Measurements from ENCODE around the gene MGAT3. TPM values are rescaled to one million over a fixed set of nuclear protein-coding genes. Genes with fewer than 3 reads are reported as not detected.

The MGAT3 gene
- total and polyA plus RNA-seq, 2 experiments from 2014 or later, result 7.0 to 20.0 TPM

DNA sequence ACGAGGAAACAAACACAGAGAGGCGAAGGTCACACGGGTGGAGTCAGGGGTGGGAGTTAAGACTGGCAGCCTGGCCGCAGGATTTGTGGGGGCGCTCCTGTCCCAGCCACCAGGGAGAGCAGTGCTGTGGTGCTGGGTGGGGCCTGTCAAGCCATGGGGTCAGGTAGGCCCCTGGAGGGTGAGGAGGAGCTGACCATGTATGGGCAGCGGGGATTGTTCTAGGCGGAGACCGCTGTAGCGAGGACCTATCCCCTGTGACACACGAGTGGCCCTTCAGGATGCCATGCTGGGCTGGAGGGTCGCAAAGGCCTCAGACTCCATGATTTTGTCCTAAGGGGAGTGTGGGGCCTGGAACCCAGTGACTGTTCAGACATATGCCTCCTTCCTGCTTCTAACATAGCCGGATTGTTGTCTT lies 77.3 kb downstream of the MGAT3 start:
- Histone ChIP-seq H3K27me3 (no peaks in the 10 kb centered on the region), H3K27ac (no peak overlapping the region), H3K9me3 (ENCODE audit: low read depth) (no peaks in the 10 kb centered on the region), H3K79me2 (peaks cover 31% of the 10 kb centered on the region), H3K4me1 (ENCODE audit: insufficient read depth) (peaks cover 22% of the 10 kb centered on the region), H3K36me3 (replicated peaks; ENCODE audit: insufficient read depth, low read depth) (no peaks in the 10 kb centered on the region), H4K20me1 (ENCODE audit: insufficient read depth, poor library complexity, severe bottlenecking) (no peaks in the 10 kb centered on the region), H3K9me2 (replicated peaks; ENCODE audit: insufficient read depth) (no peaks in the 10 kb centered on the region), H2AFZ (peak overlapping the region; percentile 74), H3K4me2 (no peak overlapping the region), H3K4me3 (no peak overlapping the region)
- TF ChIP-seq, protein P1, sequence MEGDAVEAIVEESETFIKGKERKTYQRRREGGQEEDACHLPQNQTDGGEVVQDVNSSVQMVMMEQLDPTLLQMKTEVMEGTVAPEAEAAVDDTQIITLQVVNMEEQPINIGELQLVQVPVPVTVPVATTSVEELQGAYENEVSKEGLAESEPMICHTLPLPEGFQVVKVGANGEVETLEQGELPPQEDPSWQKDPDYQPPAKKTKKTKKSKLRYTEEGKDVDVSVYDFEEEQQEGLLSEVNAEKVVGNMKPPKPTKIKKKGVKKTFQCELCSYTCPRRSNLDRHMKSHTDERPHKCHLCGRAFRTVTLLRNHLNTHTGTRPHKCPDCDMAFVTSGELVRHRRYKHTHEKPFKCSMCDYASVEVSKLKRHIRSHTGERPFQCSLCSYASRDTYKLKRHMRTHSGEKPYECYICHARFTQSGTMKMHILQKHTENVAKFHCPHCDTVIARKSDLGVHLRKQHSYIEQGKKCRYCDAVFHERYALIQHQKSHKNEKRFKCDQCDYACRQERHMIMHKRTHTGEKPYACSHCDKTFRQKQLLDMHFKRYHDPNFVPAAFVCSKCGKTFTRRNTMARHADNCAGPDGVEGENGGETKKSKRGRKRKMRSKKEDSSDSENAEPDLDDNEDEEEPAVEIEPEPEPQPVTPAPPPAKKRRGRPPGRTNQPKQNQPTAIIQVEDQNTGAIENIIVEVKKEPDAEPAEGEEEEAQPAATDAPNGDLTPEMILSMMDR (IDR thresholded peaks at IDR 0.05; ENCODE audit: poor library complexity), result no peak
- TF ChIP-seq EZH2phosphoT487 (IDR thresholded peaks at IDR 0.05; ENCODE audit: low read depth, severe bottlenecking, unreplicated experiment) (no peak), EZH2 (IDR thresholded peaks at IDR 0.05; ENCODE audit: borderline replicate concordance) (no peak)
- DNase-seq (ENCODE audit: low spot score), result no peak
- whole genome bisulfite sequencing (ENCODE audit: low lambda C conversion rate, missing lambda C conversion rate), result 88% methylated on average over 12 of the region's 12 CpGs

DNA sequence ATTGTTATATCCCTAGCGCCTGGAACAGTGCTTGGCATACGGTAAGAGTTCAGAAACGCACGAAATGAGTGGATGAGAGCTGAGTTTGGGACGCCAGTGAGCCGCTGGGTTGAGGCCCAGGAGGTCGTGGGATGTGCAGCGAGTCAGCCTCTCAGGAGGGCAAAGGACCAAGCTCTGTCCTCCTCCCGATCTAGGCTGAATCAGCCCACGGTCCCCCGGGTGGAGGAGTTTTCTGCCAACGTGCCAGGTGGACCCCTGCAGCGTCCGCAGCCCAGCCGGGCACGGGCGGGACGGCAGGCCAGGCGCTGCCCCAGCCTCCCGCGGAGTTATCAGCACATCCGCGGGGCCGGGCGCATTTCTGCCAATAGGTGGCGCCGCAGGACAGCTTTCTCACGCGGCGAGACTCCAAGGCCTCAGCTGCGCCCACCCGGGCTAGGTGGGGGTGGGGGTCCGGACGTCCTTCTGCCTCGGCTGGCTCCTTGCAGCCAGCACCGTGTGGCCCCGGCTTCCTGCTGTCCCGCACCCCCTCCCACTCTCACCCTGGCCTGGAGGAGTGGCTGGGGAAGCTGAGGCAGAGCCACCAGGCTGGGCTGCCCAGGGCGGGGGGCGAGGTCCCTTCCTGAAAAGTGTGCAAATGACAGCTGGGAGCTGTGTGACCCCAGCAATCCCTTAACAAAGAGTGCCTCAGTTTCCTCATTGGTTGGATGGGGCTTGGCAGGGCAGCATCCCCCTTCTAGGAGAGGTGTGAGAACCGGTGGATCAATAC lies 78.0 kb downstream of the MGAT3 start:
- no peaks in the 10 kb centered on the region for H3K9me2 ChIP-seq (replicated peaks; ENCODE audit: insufficient read depth)
- peaks cover 17% of the 10 kb centered on the region for H3K4me1 ChIP-seq (ENCODE audit: insufficient read depth)
- H3K79me2 ChIP-seq, result peaks cover 26% of the 10 kb centered on the region
- H2AFZ ChIP-seq, result peak overlapping the region; percentile 74
- H3K27ac ChIP-seq, result no peak overlapping the region
- H4K20me1 ChIP-seq (ENCODE audit: insufficient read depth, poor library complexity, severe bottlenecking), result no peaks in the 10 kb centered on the region
- no peaks in the 10 kb centered on the region for H3K27me3 ChIP-seq
- H3K4me3 ChIP-seq, result no peak overlapping the region
- peak overlapping the region; percentile 69 for H3K4me2 ChIP-seq
- no peaks in the 10 kb centered on the region for H3K9me3 ChIP-seq (ENCODE audit: low read depth)
- H3K36me3 ChIP-seq (replicated peaks; ENCODE audit: insufficient read depth, low read depth), result no peaks in the 10 kb centered on the region
- TF ChIP-seq, protein P1 (IDR thresholded peaks at IDR 0.05; ENCODE audit: poor library complexity), result peak; percentile 98
- TF ChIP-seq EZH2 (IDR thresholded peaks at IDR 0.05; ENCODE audit: borderline replicate concordance), result no peak
- DNase-seq (ENCODE audit: low spot score), result peak; percentile 90
- WGBS (ENCODE audit: low lambda C conversion rate, missing lambda C conversion rate), result 14% methylated on average over 38 of the region's 41 CpGs

DNA sequence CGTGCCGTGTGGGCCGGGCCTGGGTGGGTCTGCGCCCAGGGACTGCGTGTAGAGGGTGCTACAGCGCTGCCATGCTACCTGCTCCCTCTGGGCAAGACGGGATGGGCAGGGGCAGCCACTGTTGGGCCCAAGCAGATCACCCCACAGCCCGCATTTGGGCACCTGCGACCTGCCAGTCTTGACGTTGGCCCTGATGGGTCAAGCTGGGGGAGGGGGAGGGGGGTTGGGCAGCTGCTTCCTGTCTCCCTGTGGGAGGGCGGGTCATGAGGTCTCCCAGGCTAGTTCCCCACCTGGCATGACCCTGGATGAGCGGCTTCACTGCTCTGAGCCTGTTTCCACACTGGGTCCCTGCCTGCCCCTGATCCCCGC lies 78.5 kb downstream of the MGAT3 start:
- H3K27me3 ChIP-seq, result no peaks in the 10 kb centered on the region
- 74% methylated on average over 13 of the region's 13 CpGs for WGBS (ENCODE audit: low lambda C conversion rate, missing lambda C conversion rate)
- no peak for DNase-seq (ENCODE audit: low spot score)

More for the DNA sequence above, 78.5 kb downstream of the MGAT3 start:
- Histone ChIP-seq H4K20me1 (ENCODE audit: insufficient read depth, poor library complexity, severe bottlenecking) (no peaks in the 10 kb centered on the region), H3K36me3 (replicated peaks; ENCODE audit: insufficient read depth, low read depth) (no peaks in the 10 kb centered on the region), H3K9me2 (replicated peaks; ENCODE audit: insufficient read depth) (no peaks in the 10 kb centered on the region), H3K4me3 (no peak overlapping the region), H3K4me1 (ENCODE audit: insufficient read depth) (peaks cover 17% of the 10 kb centered on the region), H3K27ac (no peak overlapping the region), H3K79me2 (peaks cover 20% of the 10 kb centered on the region), H2AFZ (no peak overlapping the region), H3K9me3 (ENCODE audit: low read depth) (no peaks in the 10 kb centered on the region), H3K4me2 (no peak overlapping the region)
- TF ChIP-seq EZH2 (IDR thresholded peaks at IDR 0.05; ENCODE audit: borderline replicate concordance) (no peak), EZH2phosphoT487 (IDR thresholded peaks at IDR 0.05; ENCODE audit: low read depth, severe bottlenecking, unreplicated experiment) (no peak)
- TF ChIP-seq, protein P1 (IDR thresholded peaks at IDR 0.05; ENCODE audit: poor library complexity), result no peak
